Measurements from ENCODE around the gene REEP5.

GRCh38 chr5:112892776-112893175, 29.3 kb downstream of the REEP5 start:
- no peak for TF ChIP-seq CTCF (conservative IDR thresholded peaks at IDR 0.05; ENCODE audit: low read depth, low read length)
- no peak for TF ChIP-seq EZH2 (IDR thresholded peaks at IDR 0.05; ENCODE audit: borderline replicate concordance, low read depth, low read length, poor library complexity, severe bottlenecking)
